ENCODE measurements around the gene SCRT2.
A peak's percentile ranks its signal among the peaks of the same experiment; 100 is the strongest.

Gene SCRT2

GRCh38 chr20:669573-669972, 6.0 kb downstream of the SCRT2 start:
- no peak for DNase-seq

GRCh38 chr20:668638-669037, 7.0 kb downstream of the SCRT2 start:
- no peak for DNase-seq

- DNase-seq, result no peak
Measured at GRCh38 chr20:668050-668449, 7.6 kb downstream of the SCRT2 start.

- DNase-seq, result no peak
Measured at GRCh38 chr20:667351-668034, 8.1 kb downstream of the SCRT2 start.

GRCh38 chr20:666877-667276, 8.7 kb downstream of the SCRT2 start:
- no peak for DNase-seq

GRCh38 chr20:665276-665675, 10.3 kb downstream of the SCRT2 start:
- DNase-seq, result no peak

GRCh38 chr20:664576-664975, 11.0 kb downstream of the SCRT2 start:
- no peak for DNase-seq

GRCh38 chr20:664151-664550, 11.5 kb downstream of the SCRT2 start:
- no peak for DNase-seq

GRCh38 chr20:663315-664090, 12.1 kb downstream of the SCRT2 start:
- no peak for DNase-seq

- DNase-seq, result no peak
Measured at GRCh38 chr20:662277-663192, 13.1 kb downstream of the SCRT2 start.

- no peak for DNase-seq
Measured at GRCh38 chr20:661474-662270, 13.9 kb downstream of the SCRT2 start.

GRCh38 chr20:658731-659291, 16.8 kb downstream of the SCRT2 start:
- no peak for DNase-seq

GRCh38 chr20:658202-658601, 17.4 kb downstream of the SCRT2 start:
- no peak for DNase-seq

GRCh38 chr20:655726-656624, 19.6 kb downstream of the SCRT2 start:
- no peak for DNase-seq

GRCh38 chr20:654417-654750, 21.2 kb downstream of the SCRT2 start:
- DNase-seq, result no peak

- DNase-seq, result no peak
Measured at GRCh38 chr20:653590-654416, 21.8 kb downstream of the SCRT2 start.

- peak; percentile 47 for DNase-seq
Measured at GRCh38 chr20:653110-653589, 22.5 kb downstream of the SCRT2 start, which contains the start of gene SRXN1. SRXN1 (minus strand) TSS chr20:653200; CDS start chr20:653185, 15 bp downstream.

- no peak for DNase-seq
Measured at GRCh38 chr20:652615-653109, 22.9 kb downstream of the SCRT2 start.

- DNase-seq, result no peak
Measured at GRCh38 chr20:651713-652614, 23.6 kb downstream of the SCRT2 start.
